ENCODE data around the gene CHRDL2.

Gene CHRDL2

DNA sequence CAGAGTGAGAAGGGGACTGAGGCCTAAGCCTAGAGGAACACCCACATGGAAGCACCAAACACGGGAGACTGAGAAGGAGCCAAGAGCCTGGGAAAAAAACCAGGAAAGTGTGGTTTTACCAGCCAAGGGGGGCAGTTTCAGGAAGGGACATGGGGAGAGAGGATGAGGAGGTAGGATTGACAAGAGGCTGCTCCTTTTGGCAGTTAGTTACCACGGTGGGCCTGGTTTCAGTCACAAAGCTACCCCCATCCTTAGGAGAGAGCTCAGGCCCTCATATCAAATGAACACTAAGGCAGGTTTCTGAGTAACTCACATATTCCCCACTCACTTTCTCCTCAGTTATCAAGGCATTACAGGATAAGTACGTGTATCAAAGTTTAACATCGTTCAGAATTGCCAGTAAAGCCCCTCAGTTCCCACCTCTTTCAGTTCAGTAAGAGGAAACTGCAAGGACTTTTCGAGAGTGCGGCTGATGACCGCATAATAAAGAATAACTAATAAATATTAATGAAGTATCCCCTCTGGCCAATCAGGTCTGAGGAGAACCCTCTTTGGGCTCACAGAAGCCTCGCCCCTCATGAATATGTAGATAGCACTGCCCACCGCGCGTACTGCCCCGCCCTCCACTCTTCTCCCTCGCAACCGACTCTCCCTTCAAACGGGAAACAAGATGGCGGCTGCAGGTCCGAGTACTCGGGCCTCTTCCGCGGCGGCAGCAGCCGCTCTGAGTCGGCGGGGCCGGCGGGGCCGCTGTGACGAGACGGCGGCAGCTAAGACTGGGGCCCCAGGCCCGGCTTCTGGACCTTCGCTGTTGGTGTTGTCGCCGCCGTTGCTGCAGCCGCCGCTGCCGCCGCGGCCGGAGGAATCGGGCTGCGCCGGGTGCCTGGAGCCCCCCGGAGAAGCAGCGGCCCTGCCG, 17.2 kb upstream of the CHRDL2 start, which contains the start of gene RNF169:
TSS of gene RNF169 (plus strand) at position 639 of the 916 bp plus-strand sequence. CDS start at position 671, 32 bp downstream.
- TF ChIP-seq, protein P1, sequence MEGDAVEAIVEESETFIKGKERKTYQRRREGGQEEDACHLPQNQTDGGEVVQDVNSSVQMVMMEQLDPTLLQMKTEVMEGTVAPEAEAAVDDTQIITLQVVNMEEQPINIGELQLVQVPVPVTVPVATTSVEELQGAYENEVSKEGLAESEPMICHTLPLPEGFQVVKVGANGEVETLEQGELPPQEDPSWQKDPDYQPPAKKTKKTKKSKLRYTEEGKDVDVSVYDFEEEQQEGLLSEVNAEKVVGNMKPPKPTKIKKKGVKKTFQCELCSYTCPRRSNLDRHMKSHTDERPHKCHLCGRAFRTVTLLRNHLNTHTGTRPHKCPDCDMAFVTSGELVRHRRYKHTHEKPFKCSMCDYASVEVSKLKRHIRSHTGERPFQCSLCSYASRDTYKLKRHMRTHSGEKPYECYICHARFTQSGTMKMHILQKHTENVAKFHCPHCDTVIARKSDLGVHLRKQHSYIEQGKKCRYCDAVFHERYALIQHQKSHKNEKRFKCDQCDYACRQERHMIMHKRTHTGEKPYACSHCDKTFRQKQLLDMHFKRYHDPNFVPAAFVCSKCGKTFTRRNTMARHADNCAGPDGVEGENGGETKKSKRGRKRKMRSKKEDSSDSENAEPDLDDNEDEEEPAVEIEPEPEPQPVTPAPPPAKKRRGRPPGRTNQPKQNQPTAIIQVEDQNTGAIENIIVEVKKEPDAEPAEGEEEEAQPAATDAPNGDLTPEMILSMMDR (IDR thresholded peaks at IDR 0.05; ENCODE audit: low read depth, low read length): no peak
- H3K4me3 ChIP-seq (replicated peaks in 1 of 2; ENCODE audit: low read depth in 2 of 2, low read length in 2 of 2): peak within 1 kb of the TSS; percentile 65 to 78
- peak; percentile 97 for DNase-seq (ENCODE audit: low read depth in 2 of 2)

DNA sequence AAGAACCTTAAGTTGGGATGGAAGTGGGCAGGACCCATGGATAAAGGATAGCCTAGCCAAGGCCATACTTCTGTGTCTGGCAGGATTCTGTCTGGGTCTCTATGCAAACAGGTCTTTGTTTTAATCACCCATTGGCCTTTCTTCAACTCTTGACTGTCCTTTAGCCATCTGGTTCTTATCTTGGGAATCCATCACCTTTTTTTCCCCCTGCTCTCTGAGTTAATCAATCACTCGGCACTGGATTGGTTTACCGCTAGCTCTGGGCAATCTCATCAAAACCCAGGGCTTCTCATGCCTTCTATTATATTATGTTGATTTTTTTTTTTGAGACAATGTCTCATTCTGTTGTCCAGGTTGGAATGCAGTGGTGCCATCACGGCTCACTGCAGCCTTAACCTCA, 15.6 kb upstream of the CHRDL2 start:
- no peak overlapping the region for H3K4me3 ChIP-seq (replicated peaks in 1 of 2; ENCODE audit: low read depth in 2 of 2, low read length in 2 of 2)
- no peak for DNase-seq (ENCODE audit: low read depth in 2 of 2)
- TF ChIP-seq, protein P1 (IDR thresholded peaks at IDR 0.05; ENCODE audit: low read depth, low read length): no peak

DNA sequence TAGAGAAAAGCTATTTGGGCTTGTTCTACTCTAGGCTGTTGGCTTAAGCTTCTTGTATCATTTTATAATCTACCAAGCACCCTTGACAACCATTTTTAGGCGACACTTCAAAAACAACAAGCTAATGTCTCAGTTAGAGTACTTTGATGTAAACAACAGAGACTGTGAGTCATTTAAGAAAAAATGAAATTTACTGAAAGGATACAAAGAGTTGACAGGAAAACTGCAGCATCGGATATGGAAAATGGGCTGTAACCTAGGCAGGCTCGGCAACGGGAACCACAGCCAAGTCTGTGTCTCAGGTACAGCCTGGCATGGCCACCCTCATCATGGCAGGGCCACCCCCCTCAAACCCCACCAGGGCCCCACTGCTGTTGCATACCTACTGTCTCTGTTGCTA, 13.1 kb upstream of the CHRDL2 start:
- TF ChIP-seq, protein P1 (IDR thresholded peaks at IDR 0.05; ENCODE audit: low read depth, low read length): no peak
- DNase-seq (ENCODE audit: low read depth in 2 of 2): no peak

DNA sequence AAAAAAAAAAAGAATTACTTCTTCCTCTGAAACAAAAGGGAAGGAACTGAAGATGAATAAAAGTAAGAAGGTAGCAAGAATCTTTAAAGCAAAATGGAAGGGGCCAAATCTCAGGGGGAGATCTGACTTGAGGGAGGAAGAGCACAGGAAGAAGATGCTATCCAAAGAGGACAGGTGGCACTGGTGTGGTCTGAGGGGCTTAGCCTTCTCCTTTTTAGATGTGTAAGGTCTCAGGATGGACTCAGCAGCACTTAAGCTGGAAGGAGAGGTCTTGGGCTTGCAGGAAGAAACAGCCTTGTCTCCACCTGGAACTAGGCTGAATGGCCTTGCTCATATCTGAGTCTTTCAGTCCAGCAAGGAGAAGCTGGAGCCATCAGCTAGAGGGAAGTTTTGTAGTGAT, 12.4 kb upstream of the CHRDL2 start:
- no peak for DNase-seq (ENCODE audit: low read depth in 2 of 2)
- H3K4me3 ChIP-seq (replicated peaks in 1 of 2; ENCODE audit: low read depth in 2 of 2, low read length in 2 of 2): no peak overlapping the region
- TF ChIP-seq, protein P1 (IDR thresholded peaks at IDR 0.05; ENCODE audit: low read depth, low read length): no peak

More for the DNA sequence above, 13.1 kb upstream of the CHRDL2 start:
- no peak overlapping the region for H3K4me3 ChIP-seq (replicated peaks in 1 of 2; ENCODE audit: low read depth in 2 of 2, low read length in 2 of 2)

DNA sequence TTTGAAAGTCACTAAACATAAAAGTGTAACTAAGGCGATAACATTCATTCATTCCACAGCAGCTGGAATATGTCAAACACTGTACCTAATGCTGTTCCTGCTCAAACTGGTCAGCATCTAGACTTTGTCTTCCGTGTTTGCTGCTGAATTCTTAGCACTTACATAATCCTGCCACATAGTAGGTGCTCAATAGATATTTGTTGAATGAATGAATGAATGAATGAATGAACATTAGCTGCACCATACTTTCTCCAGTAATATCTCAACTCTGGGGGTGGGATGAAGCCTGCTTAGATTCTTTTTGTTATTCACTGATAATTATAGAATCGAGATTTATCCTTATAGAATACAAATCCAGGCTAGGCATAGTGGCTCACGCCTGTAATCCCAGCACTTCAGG, 10.8 kb upstream of the CHRDL2 start:
- H3K4me3 ChIP-seq (replicated peaks in 1 of 2; ENCODE audit: low read depth in 2 of 2, low read length in 2 of 2): no peak overlapping the region
- DNase-seq (ENCODE audit: low read depth in 2 of 2): no peak
- TF ChIP-seq, protein P1 (IDR thresholded peaks at IDR 0.05; ENCODE audit: low read depth, low read length): no peak

DNA sequence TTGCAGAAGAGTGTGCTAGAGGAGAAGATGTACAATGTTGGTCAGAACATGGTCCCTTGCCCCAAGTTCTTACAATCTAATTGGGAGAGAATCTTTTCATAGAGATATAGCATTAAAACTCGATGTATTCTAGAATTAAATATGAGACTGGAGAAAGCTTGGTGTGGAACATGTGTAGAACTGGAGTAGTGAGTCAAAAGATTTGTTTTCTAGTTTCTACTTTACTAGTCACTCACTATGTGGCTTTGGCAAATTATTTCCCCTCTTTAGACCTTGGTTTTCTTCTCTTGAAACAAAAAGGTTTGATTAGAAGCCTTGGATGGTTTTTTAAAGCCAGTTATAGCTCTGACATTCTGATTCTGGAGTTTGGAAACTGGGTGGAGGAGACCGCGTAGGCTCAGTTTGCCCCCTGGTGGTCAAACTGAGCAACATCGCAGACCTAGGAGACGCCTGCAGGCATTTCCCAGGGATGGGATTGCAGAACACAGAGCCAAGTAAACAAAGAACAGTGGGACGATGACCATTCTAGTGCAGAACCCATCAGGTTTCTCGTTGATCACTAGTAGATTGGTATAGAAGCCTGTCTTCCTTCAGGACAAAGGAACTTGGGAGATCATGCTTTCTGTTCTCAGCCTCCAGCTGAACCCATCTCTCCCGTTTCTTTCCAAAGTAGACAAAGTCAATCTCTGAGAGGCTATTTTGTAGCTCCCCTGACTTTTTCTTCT, 8.5 kb upstream of the CHRDL2 start:
- H3K4me3 ChIP-seq (replicated peaks in 1 of 2; ENCODE audit: low read depth in 2 of 2, low read length in 2 of 2): no peak overlapping the region
- peak; percentile 78 to 81 for DNase-seq (ENCODE audit: low read depth in 2 of 2)
- TF ChIP-seq, protein P1 (IDR thresholded peaks at IDR 0.05; ENCODE audit: low read depth, low read length): peak; percentile 90

Measured in cardiac fibroblast (primary cell).